ENCODE measurements around the gene TMEM247. TPM values are rescaled to one million over a fixed set of nuclear protein-coding genes. Genes with fewer than 3 reads are reported as not detected.
A peak's percentile ranks its signal among the peaks of the same experiment; 100 is the strongest.

TMEM247 gene
- total RNA-seq, 1 experiment from 2014 or later, result not detected

DNA sequence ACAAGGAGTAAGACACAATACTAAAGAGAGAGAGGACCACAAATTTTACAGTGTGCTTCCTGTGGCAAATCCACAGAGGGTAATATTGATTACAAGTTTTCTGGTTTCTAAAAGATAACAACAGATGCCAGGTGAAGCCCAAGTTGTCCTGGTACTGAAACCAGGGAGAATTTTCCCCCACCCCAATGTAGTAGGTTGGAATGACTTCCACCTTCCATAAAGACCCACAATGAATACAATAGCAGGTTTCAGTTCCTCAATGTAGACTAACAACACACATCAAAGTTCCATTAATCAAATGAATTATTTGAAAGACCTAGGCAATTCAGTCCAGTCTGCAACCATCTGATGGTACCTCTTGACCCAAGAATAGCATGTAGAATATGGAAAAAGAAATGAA lies 44.0 kb upstream of the TMEM247 start:
- Mint-ChIP-seq H3K4me1 (peaks cover 14% of the 10 kb centered on the region), H3K27me3 (ENCODE audit: low read depth) (peaks cover 3% of the 10 kb centered on the region), H3K9me3 (peaks cover 6% of the 10 kb centered on the region; the same call in 1 of the 2 replicates), H3K36me3 (no peaks in the 10 kb centered on the region), H3K4me3 (no peak overlapping the region), H3K27ac (peak overlapping the region; percentile 83)
- TF ChIP-seq, protein P1, sequence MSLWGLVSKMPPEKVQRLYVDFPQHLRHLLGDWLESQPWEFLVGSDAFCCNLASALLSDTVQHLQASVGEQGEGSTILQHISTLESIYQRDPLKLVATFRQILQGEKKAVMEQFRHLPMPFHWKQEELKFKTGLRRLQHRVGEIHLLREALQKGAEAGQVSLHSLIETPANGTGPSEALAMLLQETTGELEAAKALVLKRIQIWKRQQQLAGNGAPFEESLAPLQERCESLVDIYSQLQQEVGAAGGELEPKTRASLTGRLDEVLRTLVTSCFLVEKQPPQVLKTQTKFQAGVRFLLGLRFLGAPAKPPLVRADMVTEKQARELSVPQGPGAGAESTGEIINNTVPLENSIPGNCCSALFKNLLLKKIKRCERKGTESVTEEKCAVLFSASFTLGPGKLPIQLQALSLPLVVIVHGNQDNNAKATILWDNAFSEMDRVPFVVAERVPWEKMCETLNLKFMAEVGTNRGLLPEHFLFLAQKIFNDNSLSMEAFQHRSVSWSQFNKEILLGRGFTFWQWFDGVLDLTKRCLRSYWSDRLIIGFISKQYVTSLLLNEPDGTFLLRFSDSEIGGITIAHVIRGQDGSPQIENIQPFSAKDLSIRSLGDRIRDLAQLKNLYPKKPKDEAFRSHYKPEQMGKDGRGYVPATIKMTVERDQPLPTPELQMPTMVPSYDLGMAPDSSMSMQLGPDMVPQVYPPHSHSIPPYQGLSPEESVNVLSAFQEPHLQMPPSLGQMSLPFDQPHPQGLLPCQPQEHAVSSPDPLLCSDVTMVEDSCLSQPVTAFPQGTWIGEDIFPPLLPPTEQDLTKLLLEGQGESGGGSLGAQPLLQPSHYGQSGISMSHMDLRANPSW (CRISPR knock-in tag; conservative IDR thresholded peaks at IDR 0.05; ENCODE audit: low read depth), result no peak
- TF ChIP-seq EMX1 (CRISPR knock-in tag; IDR thresholded peaks at IDR 0.05) (no peak), SMAD4 (CRISPR knock-in tag; IDR thresholded peaks at IDR 0.05) (no peak), GRHL2 (CRISPR knock-in tag; IDR thresholded peaks at IDR 0.05; ENCODE audit: insufficient replicate concordance, severe bottlenecking) (no peak), ZNF138 (CRISPR knock-in tag; conservative IDR thresholded peaks at IDR 0.05) (no peak), NR2C2 (CRISPR knock-in tag; IDR thresholded peaks at IDR 0.05) (no peak), RORB (CRISPR knock-in tag; IDR thresholded peaks at IDR 0.05) (no peak), ETV6 (CRISPR knock-in tag; IDR thresholded peaks at IDR 0.05) (no peak), RELA (CRISPR knock-in tag; IDR thresholded peaks at IDR 0.05; ENCODE audit: borderline replicate concordance) (no peak), AR (CRISPR knock-in tag; IDR thresholded peaks at IDR 0.05) (no peak), CREM (CRISPR knock-in tag; IDR thresholded peaks at IDR 0.05) (no peak), NR3C1 (CRISPR knock-in tag; conservative IDR thresholded peaks at IDR 0.05; ENCODE audit: low read depth) (no peak), ZNF512 (CRISPR knock-in tag; IDR thresholded peaks at IDR 0.05; ENCODE audit: borderline replicate concordance) (no peak), NFE2L1 (CRISPR knock-in tag; IDR thresholded peaks at IDR 0.05) (no peak), ATF1 (CRISPR knock-in tag; IDR thresholded peaks at IDR 0.05) (no peak), ZNF121 (CRISPR knock-in tag; IDR thresholded peaks at IDR 0.05) (no peak)
- TF ChIP-seq, protein P2, sequence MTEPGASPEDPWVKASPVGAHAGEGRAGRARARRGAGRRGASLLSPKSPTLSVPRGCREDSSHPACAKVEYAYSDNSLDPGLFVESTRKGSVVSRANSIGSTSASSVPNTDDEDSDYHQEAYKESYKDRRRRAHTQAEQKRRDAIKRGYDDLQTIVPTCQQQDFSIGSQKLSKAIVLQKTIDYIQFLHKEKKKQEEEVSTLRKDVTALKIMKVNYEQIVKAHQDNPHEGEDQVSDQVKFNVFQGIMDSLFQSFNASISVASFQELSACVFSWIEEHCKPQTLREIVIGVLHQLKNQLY (CRISPR knock-in tag; IDR thresholded peaks at IDR 0.05), result no peak
- TF ChIP-seq, protein P3, sequence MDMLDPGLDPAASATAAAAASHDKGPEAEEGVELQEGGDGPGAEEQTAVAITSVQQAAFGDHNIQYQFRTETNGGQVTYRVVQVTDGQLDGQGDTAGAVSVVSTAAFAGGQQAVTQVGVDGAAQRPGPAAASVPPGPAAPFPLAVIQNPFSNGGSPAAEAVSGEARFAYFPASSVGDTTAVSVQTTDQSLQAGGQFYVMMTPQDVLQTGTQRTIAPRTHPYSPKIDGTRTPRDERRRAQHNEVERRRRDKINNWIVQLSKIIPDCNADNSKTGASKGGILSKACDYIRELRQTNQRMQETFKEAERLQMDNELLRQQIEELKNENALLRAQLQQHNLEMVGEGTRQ (CRISPR knock-in tag; IDR thresholded peaks at IDR 0.05), result no peak
- TF ChIP-seq, protein P4, sequence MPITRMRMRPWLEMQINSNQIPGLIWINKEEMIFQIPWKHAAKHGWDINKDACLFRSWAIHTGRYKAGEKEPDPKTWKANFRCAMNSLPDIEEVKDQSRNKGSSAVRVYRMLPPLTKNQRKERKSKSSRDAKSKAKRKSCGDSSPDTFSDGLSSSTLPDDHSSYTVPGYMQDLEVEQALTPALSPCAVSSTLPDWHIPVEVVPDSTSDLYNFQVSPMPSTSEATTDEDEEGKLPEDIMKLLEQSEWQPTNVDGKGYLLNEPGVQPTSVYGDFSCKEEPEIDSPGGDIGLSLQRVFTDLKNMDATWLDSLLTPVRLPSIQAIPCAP (CRISPR knock-in tag; IDR thresholded peaks at IDR 0.05), result no peak
- TF ChIP-seq, protein P5, sequence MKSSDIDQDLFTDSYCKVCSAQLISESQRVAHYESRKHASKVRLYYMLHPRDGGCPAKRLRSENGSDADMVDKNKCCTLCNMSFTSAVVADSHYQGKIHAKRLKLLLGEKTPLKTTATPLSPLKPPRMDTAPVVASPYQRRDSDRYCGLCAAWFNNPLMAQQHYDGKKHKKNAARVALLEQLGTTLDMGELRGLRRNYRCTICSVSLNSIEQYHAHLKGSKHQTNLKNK (CRISPR knock-in tag; IDR thresholded peaks at IDR 0.05), result no peak
- ATAC-seq (no peak), DNase-seq (ENCODE audit: low spot score) (no peak)
- POLR2A ChIA-PET, result interaction anchor here (0.6 kb wide), 1 partner anchor 14 kb away, joined by 3 read pairs; no protein-coding TSS in a partner anchor
- CTCF ChIA-PET, result no interaction called here

Data from WTC11 (cell line).